ENCODE results near the gene OPCML.

DNA sequence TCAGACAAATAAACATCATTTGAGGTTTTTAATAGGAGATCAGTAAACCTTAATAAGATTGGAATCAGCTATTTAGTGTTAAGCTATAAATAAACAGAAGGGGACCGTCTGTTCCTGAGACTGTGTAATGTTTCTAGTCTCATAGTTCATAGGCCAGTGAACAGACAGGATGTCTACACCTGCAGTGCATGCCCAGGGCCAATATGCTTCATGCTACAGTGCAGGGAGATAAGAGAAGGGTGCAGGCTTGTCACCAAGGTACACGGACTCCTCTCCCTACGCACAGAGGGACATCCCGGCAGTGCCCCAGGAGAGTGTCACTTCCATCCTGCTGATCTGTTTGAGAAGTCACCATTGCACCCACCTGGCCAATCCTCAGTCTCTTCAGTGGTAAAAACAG lies 148.6 kb downstream of the OPCML start:
- TF ChIP-seq, protein P1, sequence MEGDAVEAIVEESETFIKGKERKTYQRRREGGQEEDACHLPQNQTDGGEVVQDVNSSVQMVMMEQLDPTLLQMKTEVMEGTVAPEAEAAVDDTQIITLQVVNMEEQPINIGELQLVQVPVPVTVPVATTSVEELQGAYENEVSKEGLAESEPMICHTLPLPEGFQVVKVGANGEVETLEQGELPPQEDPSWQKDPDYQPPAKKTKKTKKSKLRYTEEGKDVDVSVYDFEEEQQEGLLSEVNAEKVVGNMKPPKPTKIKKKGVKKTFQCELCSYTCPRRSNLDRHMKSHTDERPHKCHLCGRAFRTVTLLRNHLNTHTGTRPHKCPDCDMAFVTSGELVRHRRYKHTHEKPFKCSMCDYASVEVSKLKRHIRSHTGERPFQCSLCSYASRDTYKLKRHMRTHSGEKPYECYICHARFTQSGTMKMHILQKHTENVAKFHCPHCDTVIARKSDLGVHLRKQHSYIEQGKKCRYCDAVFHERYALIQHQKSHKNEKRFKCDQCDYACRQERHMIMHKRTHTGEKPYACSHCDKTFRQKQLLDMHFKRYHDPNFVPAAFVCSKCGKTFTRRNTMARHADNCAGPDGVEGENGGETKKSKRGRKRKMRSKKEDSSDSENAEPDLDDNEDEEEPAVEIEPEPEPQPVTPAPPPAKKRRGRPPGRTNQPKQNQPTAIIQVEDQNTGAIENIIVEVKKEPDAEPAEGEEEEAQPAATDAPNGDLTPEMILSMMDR (IDR thresholded peaks at IDR 0.05), result no peak
- TF ChIP-seq POLR2A (IDR thresholded peaks at IDR 0.05) (no peak), POLR2AphosphoS5 (IDR thresholded peaks at IDR 0.05) (peak; percentile 77)

Data from prostate gland (tissue), 2 donors.